Erythroblast (primary cell): ENCODE data around the gene EPC2.
"Not testable (repeated sequence)": the region's sequence is repeated elsewhere in the genome, so short reads cannot be mapped to it uniquely, and the experiment has no call there.

Experiments used
- DNase-seq, 2 experiments: peaks; one replicate each; lab custom pipeline; 2025; lab: John Stamatoyannopoulos, UW
- GATA1 ChIP-seq: IDR thresholded peaks from 2 replicates; pipeline ENCODE4 v1.6.1; 2011; ENCODE audit warnings: low read depth, mild to moderate bottlenecking, control low read depth, low read length, moderate library complexity
- POLR2A ChIP-seq: IDR thresholded peaks from 2 replicates; pipeline ENCODE4 v1.6.1; 2011; ENCODE audit warnings: mild to moderate bottlenecking, low read length

The EPC2 gene

GRCh38 chr2:148680462-148680861 is 35.9 kb downstream of the EPC2 start:
- no peak for DNase-seq
- TF ChIP-seq POLR2A (no peak), GATA1 (no peak)

- DNase-seq, result no peak
- no peak for TF ChIP-seq POLR2A
- no peak for TF ChIP-seq GATA1
These were observed 36.9 kb downstream of the EPC2 start for GRCh38 chr2:148681443-148681842.

- not testable (repeated sequence) for DNase-seq
These were observed 37.3 kb downstream of the EPC2 start for GRCh38 chr2:148681862-148682261.

GRCh38 chr2:148684507-148684906 is 40.0 kb downstream of the EPC2 start:
- TF ChIP-seq POLR2A, result no peak
- no peak for TF ChIP-seq GATA1
- no peak for DNase-seq

GRCh38 chr2:148687543-148687942 is 43.0 kb downstream of the EPC2 start:
- TF ChIP-seq GATA1, result no peak
- TF ChIP-seq POLR2A, result no peak
- DNase-seq, result no peak

GRCh38 chr2:148688011-148688410 is 43.5 kb downstream of the EPC2 start:
- DNase-seq, result not testable (repeated sequence)

- DNase-seq, result no peak
- TF ChIP-seq POLR2A (no peak), GATA1 (no peak)
These were observed 52.4 kb downstream of the EPC2 start for GRCh38 chr2:148696985-148697384.

GRCh38 chr2:148699830-148700229 is 55.3 kb downstream of the EPC2 start:
- no peak for TF ChIP-seq POLR2A
- no peak for TF ChIP-seq GATA1
- DNase-seq, result no peak

- no peak for TF ChIP-seq GATA1
- TF ChIP-seq POLR2A, result no peak
- no peak for DNase-seq
These were observed 56.5 kb downstream of the EPC2 start for GRCh38 chr2:148701039-148701438.

- no peak for TF ChIP-seq GATA1
- no peak for TF ChIP-seq POLR2A
- DNase-seq, result no peak
These were observed 57.3 kb downstream of the EPC2 start for GRCh38 chr2:148701877-148702276.

- TF ChIP-seq POLR2A, result no peak
- TF ChIP-seq GATA1, result no peak
- DNase-seq, result no peak
These were observed 57.9 kb downstream of the EPC2 start for GRCh38 chr2:148702475-148702874.

- DNase-seq, result no peak
- no peak for TF ChIP-seq POLR2A
- TF ChIP-seq GATA1, result no peak
These were observed 59.7 kb downstream of the EPC2 start for GRCh38 chr2:148704247-148704646.

GRCh38 chr2:148716378-148716920 is 71.9 kb downstream of the EPC2 start:
- DNase-seq, result peak; percentile 44 to 65
- no peak for TF ChIP-seq GATA1
- TF ChIP-seq POLR2A, result no peak

GRCh38 chr2:148718039-148718438 is 73.5 kb downstream of the EPC2 start:
- TF ChIP-seq POLR2A (no peak), GATA1 (no peak)
- DNase-seq, result no peak

- no peak for DNase-seq
- TF ChIP-seq POLR2A, result no peak
- TF ChIP-seq GATA1, result no peak
These were observed 74.7 kb downstream of the EPC2 start for GRCh38 chr2:148719195-148719749.
